Measurements from ENCODE around the gene GNE.

GNE gene

GRCh38 chr9:36192196-36192595 is 66.1 kb downstream of the GNE start:
- no CpG with 5 or more reads among the region's 4 CpGs for WGBS, 2 donors (ENCODE audit: extremely low coverage in 2 of 2, insufficient read length in 2 of 2, insufficient replicate concordance in 1 of 2)
- Histone ChIP-seq H3K9me3 (replicated peaks in 1 of 2; ENCODE audit: control insufficient read depth in 2 of 2, insufficient read depth in 1 of 2, low read depth in 1 of 2, low read length in 2 of 2) (peaks cover 0 to 3% of the 10 kb centered on the region in 2 donors), H3K23ac (ENCODE audit: low read depth, low read length, poor library complexity) (no peak overlapping the region), H3K27ac (replicated peaks; ENCODE audit: low read length) (no peak overlapping the region), H3K4me2 (ENCODE audit: insufficient read depth, low read length, poor library complexity, severe bottlenecking) (no peak overlapping the region), H2AFZ (ENCODE audit: low read length) (no peak overlapping the region), H3K4me3 (ENCODE audit: low read length in 2 of 2) (peak overlapping the region in 1 of 2 donors; percentile 81), H3K4me1 (ENCODE audit: control insufficient read depth in 2 of 2, insufficient read depth in 1 of 2, low read depth in 1 of 2, low read length in 2 of 2) (peaks cover 10 to 12% of the 10 kb centered on the region in 2 donors), H2BK15ac (ENCODE audit: low read length) (no peak overlapping the region), H3K4ac (ENCODE audit: low read length) (no peak overlapping the region), H3K9ac (ENCODE audit: low read depth, low read length, poor library complexity) (no peak overlapping the region), H3K18ac (ENCODE audit: low read length) (no peak overlapping the region), H2BK12ac (ENCODE audit: low read length) (no peak overlapping the region), H2BK5ac (ENCODE audit: low read length) (no peak overlapping the region), H3K79me1 (ENCODE audit: low read depth, low read length) (peaks cover 5% of the 10 kb centered on the region), H3K36me3 (replicated peaks in 1 of 2; ENCODE audit: control insufficient read depth in 2 of 2, insufficient read depth in 2 of 2, low read length in 2 of 2) (peaks cover 2 to 39% of the 10 kb centered on the region in 2 donors), H3K14ac (ENCODE audit: low read length) (no peak overlapping the region), H2AK5ac (ENCODE audit: low read depth, low read length) (no peak overlapping the region), H2BK120ac (ENCODE audit: low read depth, low read length) (no peak overlapping the region), H3K27me3 (ENCODE audit: control insufficient read depth in 3 of 3, insufficient read depth in 3 of 3, low read depth in 1 of 3, low read length in 3 of 3) (no peaks in the 10 kb centered on the region), H4K8ac (ENCODE audit: low read depth, low read length) (no peak overlapping the region), H4K91ac (ENCODE audit: low read depth, low read length, poor library complexity) (no peak overlapping the region)
- no peak for DNase-seq (ENCODE audit: low spot score)

- Histone ChIP-seq H3K4ac (ENCODE audit: low read length) (no peak overlapping the region), H3K23ac (ENCODE audit: low read depth, low read length, poor library complexity) (no peak overlapping the region), H3K4me2 (ENCODE audit: insufficient read depth, low read length, poor library complexity, severe bottlenecking) (peak overlapping the region; percentile 76), H3K4me3 (ENCODE audit: low read length in 2 of 2) (peak overlapping the region; percentile 81 to 98), H3K27me3 (ENCODE audit: control insufficient read depth in 3 of 3, insufficient read depth in 3 of 3, low read depth in 1 of 3, low read length in 3 of 3) (no peaks in the 10 kb centered on the region), H2BK15ac (ENCODE audit: low read length) (no peak overlapping the region), H2AK5ac (ENCODE audit: low read depth, low read length) (no peak overlapping the region), H3K36me3 (replicated peaks in 1 of 2; ENCODE audit: control insufficient read depth in 2 of 2, insufficient read depth in 2 of 2, low read length in 2 of 2) (peaks cover 2 to 34% of the 10 kb centered on the region in 2 donors), H2BK120ac (ENCODE audit: low read depth, low read length) (no peak overlapping the region), H3K14ac (ENCODE audit: low read length) (no peak overlapping the region), H3K9me3 (replicated peaks in 1 of 2; ENCODE audit: control insufficient read depth in 2 of 2, insufficient read depth in 1 of 2, low read depth in 1 of 2, low read length in 2 of 2) (peaks cover 0 to 3% of the 10 kb centered on the region in 2 donors), H4K91ac (ENCODE audit: low read depth, low read length, poor library complexity) (no peak overlapping the region), H2BK5ac (ENCODE audit: low read length) (no peak overlapping the region), H2BK12ac (ENCODE audit: low read length) (no peak overlapping the region), H4K8ac (ENCODE audit: low read depth, low read length) (no peak overlapping the region), H3K18ac (ENCODE audit: low read length) (no peak overlapping the region), H3K79me1 (ENCODE audit: low read depth, low read length) (peaks cover 5% of the 10 kb centered on the region), H3K9ac (ENCODE audit: low read depth, low read length, poor library complexity) (peak overlapping the region; percentile 60), H2AFZ (ENCODE audit: low read length) (no peak overlapping the region), H3K27ac (replicated peaks; ENCODE audit: low read length) (no peak overlapping the region), H3K4me1 (ENCODE audit: control insufficient read depth in 2 of 2, insufficient read depth in 1 of 2, low read depth in 1 of 2, low read length in 2 of 2) (peaks cover 10 to 12% of the 10 kb centered on the region in 2 donors)
- no peak for DNase-seq (ENCODE audit: low spot score)
- WGBS, 2 donors (ENCODE audit: extremely low coverage in 2 of 2, insufficient read length in 2 of 2, insufficient replicate concordance in 1 of 2) = no CpG with 5 or more reads among the region's 7 CpGs
Observed at GRCh38 chr9:36191686-36192085, 66.6 kb downstream of the GNE start.

DNA sequence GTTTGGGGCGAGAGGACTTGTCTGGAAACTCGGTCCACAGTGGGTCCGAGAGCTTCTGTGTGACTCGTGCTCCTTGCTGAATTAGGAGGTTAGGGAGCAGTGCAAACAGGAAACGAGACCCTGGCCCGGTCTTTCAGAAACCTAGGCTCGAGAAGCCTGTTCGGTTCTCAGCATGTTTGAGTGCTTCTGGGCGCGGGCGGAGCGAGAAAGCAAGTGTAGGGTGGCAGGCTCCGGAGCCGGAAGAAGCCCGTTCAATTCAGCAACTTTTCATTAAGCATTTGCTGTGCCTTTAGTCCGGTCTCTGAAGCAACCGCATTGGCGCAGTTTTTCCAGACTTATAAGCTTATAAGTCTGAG is 67.0 kb downstream of the GNE start:
- H3K23ac ChIP-seq (ENCODE audit: low read depth, low read length, poor library complexity) = peak overlapping the region; percentile 94
- peak overlapping the region; percentile 93 for H3K18ac ChIP-seq (ENCODE audit: low read length)
- H3K4ac ChIP-seq (ENCODE audit: low read length) = no peak overlapping the region
- peak overlapping the region; percentile 43 for H3K14ac ChIP-seq (ENCODE audit: low read length)
- H2BK120ac ChIP-seq (ENCODE audit: low read depth, low read length) = no peak overlapping the region
- peaks cover 2 to 31% of the 10 kb centered on the region in 2 donors for H3K36me3 ChIP-seq (replicated peaks in 1 of 2; ENCODE audit: control insufficient read depth in 2 of 2, insufficient read depth in 2 of 2, low read length in 2 of 2)
- peak overlapping the region; percentile 89 for H2AFZ ChIP-seq (ENCODE audit: low read length)
- H3K9me3 ChIP-seq (replicated peaks in 1 of 2; ENCODE audit: control insufficient read depth in 2 of 2, insufficient read depth in 1 of 2, low read depth in 1 of 2, low read length in 2 of 2) = peaks cover 0 to 3% of the 10 kb centered on the region in 2 donors
- H4K8ac ChIP-seq (ENCODE audit: low read depth, low read length) = no peak overlapping the region
- H3K27ac ChIP-seq (replicated peaks; ENCODE audit: low read length) = no peak overlapping the region
- DNase-seq (ENCODE audit: low spot score) = no peak
- peak overlapping the region; percentile 92 for H3K9ac ChIP-seq (ENCODE audit: low read depth, low read length, poor library complexity)
- peak overlapping the region; percentile 75 for H2BK5ac ChIP-seq (ENCODE audit: low read length)
- H3K4me3 ChIP-seq (ENCODE audit: low read length in 2 of 2) = peak overlapping the region; percentile 81 to 98
- peaks cover 5% of the 10 kb centered on the region for H3K79me1 ChIP-seq (ENCODE audit: low read depth, low read length)
- peak overlapping the region; percentile 76 for H3K4me2 ChIP-seq (ENCODE audit: insufficient read depth, low read length, poor library complexity, severe bottlenecking)
- no peak overlapping the region for H2BK15ac ChIP-seq (ENCODE audit: low read length)
- no CpG with 5 or more reads among the region's 18 CpGs for WGBS, 2 donors (ENCODE audit: extremely low coverage in 2 of 2, insufficient read length in 2 of 2, insufficient replicate concordance in 1 of 2)
- peaks cover 10 to 12% of the 10 kb centered on the region in 2 donors for H3K4me1 ChIP-seq (ENCODE audit: control insufficient read depth in 2 of 2, insufficient read depth in 1 of 2, low read depth in 1 of 2, low read length in 2 of 2)
- H4K91ac ChIP-seq (ENCODE audit: low read depth, low read length, poor library complexity) = no peak overlapping the region
- H2BK12ac ChIP-seq (ENCODE audit: low read length) = no peak overlapping the region
- no peaks in the 10 kb centered on the region for H3K27me3 ChIP-seq (ENCODE audit: control insufficient read depth in 3 of 3, insufficient read depth in 3 of 3, low read depth in 1 of 3, low read length in 3 of 3)
- H2AK5ac ChIP-seq (ENCODE audit: low read depth, low read length) = peak overlapping the region; percentile 33

GRCh38 chr9:36190388-36191289 is 67.6 kb downstream of the GNE start, which contains the start of gene CLTA:
TSS of gene CLTA (plus strand) at chr9:36190921. CDS start at chr9:36191057, 136 bp downstream.
- H2BK120ac ChIP-seq (ENCODE audit: low read depth, low read length) = no peak within 1 kb of the TSS
- no peak within 1 kb of the TSS for H2BK15ac ChIP-seq (ENCODE audit: low read length)
- H3K36me3 ChIP-seq (replicated peaks in 1 of 2; ENCODE audit: control insufficient read depth in 2 of 2, insufficient read depth in 2 of 2, low read length in 2 of 2) = peaks cover 2 to 28% of the 10 kb centered on the region in 2 donors
- no peak within 1 kb of the TSS for H4K91ac ChIP-seq (ENCODE audit: low read depth, low read length, poor library complexity)
- no peak within 1 kb of the TSS for H3K4ac ChIP-seq (ENCODE audit: low read length)
- peak within 1 kb of the TSS; percentile 81 to 98 for H3K4me3 ChIP-seq (ENCODE audit: low read length in 2 of 2)
- H2AK5ac ChIP-seq (ENCODE audit: low read depth, low read length) = peak within 1 kb of the TSS; percentile 33
- peak within 1 kb of the TSS; percentile 76 for H3K4me2 ChIP-seq (ENCODE audit: insufficient read depth, low read length, poor library complexity, severe bottlenecking)
- peak within 1 kb of the TSS; percentile 89 for H2AFZ ChIP-seq (ENCODE audit: low read length)
- no peak within 1 kb of the TSS for H4K8ac ChIP-seq (ENCODE audit: low read depth, low read length)
- WGBS, 2 donors (ENCODE audit: extremely low coverage in 2 of 2, insufficient read length in 2 of 2, insufficient replicate concordance in 1 of 2) = no CpG with 5 or more reads among the region's 68 CpGs
- DNase-seq (ENCODE audit: low spot score) = peak; percentile 96
- H3K9ac ChIP-seq (ENCODE audit: low read depth, low read length, poor library complexity) = peak within 1 kb of the TSS; percentile 92
- peak within 1 kb of the TSS; percentile 93 for H3K18ac ChIP-seq (ENCODE audit: low read length)
- peaks cover 5% of the 10 kb centered on the region for H3K79me1 ChIP-seq (ENCODE audit: low read depth, low read length)
- H3K14ac ChIP-seq (ENCODE audit: low read length) = peak within 1 kb of the TSS; percentile 43
- no peak within 1 kb of the TSS for H2BK12ac ChIP-seq (ENCODE audit: low read length)
- peak within 1 kb of the TSS; percentile 75 for H2BK5ac ChIP-seq (ENCODE audit: low read length)
- H3K9me3 ChIP-seq (replicated peaks in 1 of 2; ENCODE audit: control insufficient read depth in 2 of 2, insufficient read depth in 1 of 2, low read depth in 1 of 2, low read length in 2 of 2) = peaks cover 0 to 3% of the 10 kb centered on the region in 2 donors
- no peaks in the 10 kb centered on the region for H3K27me3 ChIP-seq (ENCODE audit: control insufficient read depth in 3 of 3, insufficient read depth in 3 of 3, low read depth in 1 of 3, low read length in 3 of 3)
- peaks cover 10 to 12% of the 10 kb centered on the region in 2 donors for H3K4me1 ChIP-seq (ENCODE audit: control insufficient read depth in 2 of 2, insufficient read depth in 1 of 2, low read depth in 1 of 2, low read length in 2 of 2)
- peak within 1 kb of the TSS; percentile 89 for H3K27ac ChIP-seq (replicated peaks; ENCODE audit: low read length)
- peak within 1 kb of the TSS; percentile 94 for H3K23ac ChIP-seq (ENCODE audit: low read depth, low read length, poor library complexity)

Measured in neuronal stem cell (in vitro differentiated cells).